ENCODE results near the gene SUDS3.

Gene SUDS3

DNA sequence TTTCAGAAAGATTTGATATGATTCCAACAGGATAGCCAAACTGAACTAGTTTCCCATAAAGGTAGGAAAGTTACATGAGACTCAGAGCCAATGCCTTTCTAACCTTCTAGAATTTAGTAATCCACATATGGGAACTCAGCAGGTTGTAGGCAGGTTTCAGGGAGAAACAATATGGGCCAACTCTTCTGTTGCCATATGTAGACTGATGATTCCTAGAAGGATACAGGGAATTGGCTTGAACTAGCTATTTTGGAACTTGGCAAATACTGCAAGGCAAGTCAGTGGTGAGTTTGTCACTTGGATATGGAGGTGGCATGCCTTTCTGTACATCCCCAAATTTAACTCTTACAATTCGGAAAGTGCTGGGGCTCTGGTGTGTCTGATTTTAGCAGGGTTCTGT lies 15.5 kb downstream of the SUDS3 start:
- Histone ChIP-seq H3K4ac (ENCODE audit: low read length) (no peak overlapping the region), H2AK5ac (ENCODE audit: low read depth, low read length) (no peak overlapping the region), H3K79me1 (ENCODE audit: low read depth, low read length) (no peaks in the 10 kb centered on the region), H3K9ac (ENCODE audit: low read depth, low read length, poor library complexity) (no peak overlapping the region), H4K91ac (ENCODE audit: low read depth, low read length, poor library complexity) (no peak overlapping the region), H3K23ac (ENCODE audit: low read depth, low read length, poor library complexity) (no peak overlapping the region), H3K4me3 (ENCODE audit: low read length in 2 of 2) (no peak overlapping the region), H3K36me3 (replicated peaks in 1 of 2; ENCODE audit: control insufficient read depth in 2 of 2, insufficient read depth in 2 of 2, low read length in 2 of 2) (peaks cover 44 to 93% of the 10 kb centered on the region in 2 donors), H2BK15ac (ENCODE audit: low read length) (no peak overlapping the region), H3K4me2 (ENCODE audit: insufficient read depth, low read length, poor library complexity, severe bottlenecking) (no peak overlapping the region), H3K18ac (ENCODE audit: low read length) (no peak overlapping the region), H2BK120ac (ENCODE audit: low read depth, low read length) (no peak overlapping the region), H3K9me3 (replicated peaks in 1 of 2; ENCODE audit: control insufficient read depth in 2 of 2, insufficient read depth in 1 of 2, low read depth in 1 of 2, low read length in 2 of 2) (no peaks in the 10 kb centered on the region), H3K27ac (replicated peaks; ENCODE audit: low read length) (no peak overlapping the region), H3K14ac (ENCODE audit: low read length) (no peak overlapping the region), H2BK5ac (ENCODE audit: low read length) (no peak overlapping the region), H3K4me1 (ENCODE audit: control insufficient read depth in 2 of 2, insufficient read depth in 1 of 2, low read depth in 1 of 2, low read length in 2 of 2) (no peaks in the 10 kb centered on the region), H4K8ac (ENCODE audit: low read depth, low read length) (no peak overlapping the region), H2BK12ac (ENCODE audit: low read length) (no peak overlapping the region), H3K27me3 (ENCODE audit: control insufficient read depth in 3 of 3, insufficient read depth in 3 of 3, low read depth in 1 of 3, low read length in 3 of 3) (no peaks in the 10 kb centered on the region), H2AFZ (ENCODE audit: low read length) (no peak overlapping the region)
- no CpG with 5 or more reads among the region's 1 CpG for WGBS, 2 donors (ENCODE audit: extremely low coverage in 2 of 2, insufficient read length in 2 of 2, insufficient replicate concordance in 1 of 2)
- DNase-seq (ENCODE audit: low spot score) = no peak

DNA sequence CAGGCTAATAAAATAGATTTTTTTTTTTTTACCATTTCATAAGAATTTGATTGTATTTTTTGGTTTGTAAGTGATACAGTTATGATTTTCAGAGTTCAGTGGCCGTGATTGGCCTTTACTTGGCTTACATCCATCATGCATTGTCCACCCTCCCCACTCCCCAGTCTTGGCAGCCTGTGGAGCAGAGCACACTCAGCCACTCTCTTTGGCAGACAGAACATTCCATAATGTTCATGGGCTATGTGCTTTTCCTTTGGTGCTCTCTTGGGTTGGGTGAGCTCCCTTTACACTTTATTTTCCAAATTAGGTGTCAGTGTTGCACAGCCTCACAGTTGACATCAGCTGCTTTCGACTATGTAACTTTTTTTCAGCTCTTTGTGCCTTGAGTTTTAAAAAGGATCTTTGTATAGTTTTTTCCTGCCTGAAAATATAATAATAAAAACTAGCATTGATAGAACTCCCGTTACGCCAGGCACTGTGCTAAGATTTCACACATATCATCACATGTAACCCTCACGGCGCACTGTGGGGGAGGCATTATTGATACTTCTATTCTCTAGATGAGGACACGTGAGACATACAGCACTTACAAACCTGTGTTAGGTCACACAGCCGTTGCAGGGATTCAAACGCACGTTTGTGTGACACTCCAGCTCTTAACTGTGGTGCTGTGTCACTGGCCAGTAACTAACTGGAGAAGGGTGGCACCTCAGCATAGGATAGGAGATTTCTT lies 21.5 kb downstream of the SUDS3 start:
- Histone ChIP-seq H3K4me2 (ENCODE audit: insufficient read depth, low read length, poor library complexity, severe bottlenecking) (no peak overlapping the region), H3K9me3 (replicated peaks in 1 of 2; ENCODE audit: control insufficient read depth in 2 of 2, insufficient read depth in 1 of 2, low read depth in 1 of 2, low read length in 2 of 2) (no peaks in the 10 kb centered on the region), H3K36me3 (replicated peaks in 1 of 2; ENCODE audit: control insufficient read depth in 2 of 2, insufficient read depth in 2 of 2, low read length in 2 of 2) (peaks cover 29 to 95% of the 10 kb centered on the region in 2 donors), H2BK12ac (ENCODE audit: low read length) (no peak overlapping the region), H2BK5ac (ENCODE audit: low read length) (no peak overlapping the region), H2AK5ac (ENCODE audit: low read depth, low read length) (no peak overlapping the region), H3K4me1 (ENCODE audit: control insufficient read depth in 2 of 2, insufficient read depth in 1 of 2, low read depth in 1 of 2, low read length in 2 of 2) (no peaks in the 10 kb centered on the region), H3K9ac (ENCODE audit: low read depth, low read length, poor library complexity) (no peak overlapping the region), H2AFZ (ENCODE audit: low read length) (no peak overlapping the region), H2BK120ac (ENCODE audit: low read depth, low read length) (no peak overlapping the region), H3K14ac (ENCODE audit: low read length) (no peak overlapping the region), H3K4me3 (ENCODE audit: low read length in 2 of 2) (no peak overlapping the region), H4K91ac (ENCODE audit: low read depth, low read length, poor library complexity) (no peak overlapping the region), H3K23ac (ENCODE audit: low read depth, low read length, poor library complexity) (no peak overlapping the region), H4K8ac (ENCODE audit: low read depth, low read length) (no peak overlapping the region), H3K4ac (ENCODE audit: low read length) (no peak overlapping the region), H3K27me3 (ENCODE audit: control insufficient read depth in 3 of 3, insufficient read depth in 3 of 3, low read depth in 1 of 3, low read length in 3 of 3) (no peaks in the 10 kb centered on the region), H3K18ac (ENCODE audit: low read length) (no peak overlapping the region), H2BK15ac (ENCODE audit: low read length) (no peak overlapping the region), H3K27ac (replicated peaks; ENCODE audit: low read length) (no peak overlapping the region), H3K79me1 (ENCODE audit: low read depth, low read length) (no peaks in the 10 kb centered on the region)
- DNase-seq (ENCODE audit: low spot score) = no peak
- no CpG with 5 or more reads among the region's 10 CpGs for WGBS, 2 donors (ENCODE audit: extremely low coverage in 2 of 2, insufficient read length in 2 of 2, insufficient replicate concordance in 1 of 2)

DNA sequence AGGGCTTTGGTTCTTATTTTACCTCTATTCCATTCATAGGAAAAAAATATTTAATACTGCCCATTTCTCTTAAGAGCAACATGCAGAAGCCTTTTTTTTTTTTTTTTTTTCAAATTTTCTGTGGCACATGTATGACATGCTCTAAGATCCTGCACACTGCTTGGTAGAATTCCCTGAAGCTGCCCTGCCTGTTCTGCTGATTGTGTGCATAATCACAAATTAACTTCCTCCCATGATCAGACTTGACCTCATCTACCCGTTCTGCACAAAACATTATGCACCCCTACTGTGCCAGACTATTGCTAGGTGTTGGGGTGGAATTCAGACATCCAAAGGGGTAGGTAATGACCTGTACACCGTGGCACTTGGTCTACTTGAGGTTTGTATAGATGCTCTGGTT lies 22.2 kb downstream of the SUDS3 start:
- H3K36me3 ChIP-seq (replicated peaks in 1 of 2; ENCODE audit: control insufficient read depth in 2 of 2, insufficient read depth in 2 of 2, low read length in 2 of 2) = peaks cover 32 to 96% of the 10 kb centered on the region in 2 donors
- WGBS, 2 donors (ENCODE audit: extremely low coverage in 2 of 2, insufficient read length in 2 of 2, insufficient replicate concordance in 1 of 2) = no CpG with 5 or more reads among the region's 2 CpGs

DNA sequence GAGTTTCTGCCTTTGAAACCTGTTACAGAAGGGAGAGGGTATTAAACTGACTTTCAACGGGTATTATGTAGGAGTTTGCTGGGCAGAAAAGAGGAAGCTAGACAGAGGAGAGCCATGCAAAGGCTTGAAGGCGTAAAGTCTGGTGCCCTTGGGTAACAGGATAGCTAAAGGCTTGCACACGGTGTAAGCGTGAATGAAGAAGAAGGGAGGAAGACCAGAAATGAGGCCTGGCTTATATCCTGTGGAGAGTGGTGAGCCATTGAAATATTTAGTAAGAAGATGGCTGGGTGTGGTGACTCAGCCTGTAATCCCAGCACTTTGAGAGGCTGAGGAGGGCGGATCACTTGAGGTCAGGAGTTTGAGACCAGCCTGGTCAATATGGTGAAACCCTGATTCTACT lies 22.6 kb downstream of the SUDS3 start:
- Histone ChIP-seq H3K4ac (ENCODE audit: low read length) (no peak overlapping the region), H3K4me3 (ENCODE audit: low read length in 2 of 2) (no peak overlapping the region)

More for the DNA sequence above, 22.2 kb downstream of the SUDS3 start:
- Histone ChIP-seq H4K91ac (ENCODE audit: low read depth, low read length, poor library complexity) (no peak overlapping the region), H3K4me3 (ENCODE audit: low read length in 2 of 2) (no peak overlapping the region), H3K18ac (ENCODE audit: low read length) (no peak overlapping the region), H3K14ac (ENCODE audit: low read length) (no peak overlapping the region), H2AFZ (ENCODE audit: low read length) (no peak overlapping the region), H2BK120ac (ENCODE audit: low read depth, low read length) (no peak overlapping the region), H2BK5ac (ENCODE audit: low read length) (no peak overlapping the region), H3K4me2 (ENCODE audit: insufficient read depth, low read length, poor library complexity, severe bottlenecking) (no peak overlapping the region), H3K27me3 (ENCODE audit: control insufficient read depth in 3 of 3, insufficient read depth in 3 of 3, low read depth in 1 of 3, low read length in 3 of 3) (no peaks in the 10 kb centered on the region), H2BK12ac (ENCODE audit: low read length) (no peak overlapping the region), H3K79me1 (ENCODE audit: low read depth, low read length) (no peaks in the 10 kb centered on the region), H3K9ac (ENCODE audit: low read depth, low read length, poor library complexity) (no peak overlapping the region), H3K4ac (ENCODE audit: low read length) (no peak overlapping the region), H3K23ac (ENCODE audit: low read depth, low read length, poor library complexity) (no peak overlapping the region), H2BK15ac (ENCODE audit: low read length) (no peak overlapping the region), H2AK5ac (ENCODE audit: low read depth, low read length) (no peak overlapping the region), H3K4me1 (ENCODE audit: control insufficient read depth in 2 of 2, insufficient read depth in 1 of 2, low read depth in 1 of 2, low read length in 2 of 2) (no peaks in the 10 kb centered on the region), H3K9me3 (replicated peaks in 1 of 2; ENCODE audit: control insufficient read depth in 2 of 2, insufficient read depth in 1 of 2, low read depth in 1 of 2, low read length in 2 of 2) (no peaks in the 10 kb centered on the region), H4K8ac (ENCODE audit: low read depth, low read length) (no peak overlapping the region), H3K27ac (replicated peaks; ENCODE audit: low read length) (no peak overlapping the region)
- DNase-seq (ENCODE audit: low spot score) = no peak

More for the DNA sequence above, 22.6 kb downstream of the SUDS3 start:
- H2BK12ac ChIP-seq (ENCODE audit: low read length) = no peak overlapping the region
- H3K27ac ChIP-seq (replicated peaks; ENCODE audit: low read length) = no peak overlapping the region
- no peak for DNase-seq (ENCODE audit: low spot score)
- no peak overlapping the region for H3K9ac ChIP-seq (ENCODE audit: low read depth, low read length, poor library complexity)
- no peaks in the 10 kb centered on the region for H3K27me3 ChIP-seq (ENCODE audit: control insufficient read depth in 3 of 3, insufficient read depth in 3 of 3, low read depth in 1 of 3, low read length in 3 of 3)
- no peak overlapping the region for H2AK5ac ChIP-seq (ENCODE audit: low read depth, low read length)
- H4K8ac ChIP-seq (ENCODE audit: low read depth, low read length) = no peak overlapping the region
- no peaks in the 10 kb centered on the region for H3K9me3 ChIP-seq (replicated peaks in 1 of 2; ENCODE audit: control insufficient read depth in 2 of 2, insufficient read depth in 1 of 2, low read depth in 1 of 2, low read length in 2 of 2)
- H3K14ac ChIP-seq (ENCODE audit: low read length) = no peak overlapping the region
- no peak overlapping the region for H2BK120ac ChIP-seq (ENCODE audit: low read depth, low read length)
- H3K4me1 ChIP-seq (ENCODE audit: control insufficient read depth in 2 of 2, insufficient read depth in 1 of 2, low read depth in 1 of 2, low read length in 2 of 2) = no peaks in the 10 kb centered on the region
- no peak overlapping the region for H2BK15ac ChIP-seq (ENCODE audit: low read length)
- WGBS, 2 donors (ENCODE audit: extremely low coverage in 2 of 2, insufficient read length in 2 of 2, insufficient replicate concordance in 1 of 2) = no CpG with 5 or more reads among the region's 5 CpGs
- no peak overlapping the region for H4K91ac ChIP-seq (ENCODE audit: low read depth, low read length, poor library complexity)
- H3K36me3 ChIP-seq (replicated peaks in 1 of 2; ENCODE audit: control insufficient read depth in 2 of 2, insufficient read depth in 2 of 2, low read length in 2 of 2) = peaks cover 32 to 98% of the 10 kb centered on the region in 2 donors
- no peak overlapping the region for H3K23ac ChIP-seq (ENCODE audit: low read depth, low read length, poor library complexity)
- no peak overlapping the region for H2AFZ ChIP-seq (ENCODE audit: low read length)
- no peaks in the 10 kb centered on the region for H3K79me1 ChIP-seq (ENCODE audit: low read depth, low read length)
- H3K18ac ChIP-seq (ENCODE audit: low read length) = no peak overlapping the region
- no peak overlapping the region for H3K4me2 ChIP-seq (ENCODE audit: insufficient read depth, low read length, poor library complexity, severe bottlenecking)
- H2BK5ac ChIP-seq (ENCODE audit: low read length) = no peak overlapping the region
